GM21381 (cell line): ENCODE results near the gene CCNL1.

ENCODE experiments used
- ATAC-seq: cut with Tn5 transposase; IDR thresholded peaks from one replicate; pipeline ENCODE4 v1.9.1; 2021; ENCODE audit warnings: mild to moderate bottlenecking, moderate library complexity; ENCODE audit not compliant: unreplicated experiment

CCNL1 gene

DNA sequence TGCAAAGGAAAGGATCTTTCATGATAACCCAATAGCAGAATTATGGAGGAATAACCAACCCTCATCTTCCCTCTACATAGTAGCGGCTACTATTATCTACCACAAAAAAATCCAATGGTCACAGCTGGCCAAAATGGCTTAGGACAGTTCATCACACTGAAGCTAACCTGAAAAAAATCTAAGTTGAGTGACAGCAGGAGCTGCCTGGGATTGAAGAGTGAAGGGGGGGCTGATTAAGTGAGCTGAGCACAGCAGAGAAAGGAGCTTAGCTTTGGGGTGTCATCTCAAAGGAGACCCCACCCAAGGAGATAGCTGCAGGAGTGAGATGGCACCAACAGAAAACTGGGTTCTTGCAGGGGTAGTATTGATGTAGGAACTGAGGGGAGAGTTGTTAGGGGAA, 33.6 kb downstream of the CCNL1 start:
- ATAC-seq, result no peak

DNA sequence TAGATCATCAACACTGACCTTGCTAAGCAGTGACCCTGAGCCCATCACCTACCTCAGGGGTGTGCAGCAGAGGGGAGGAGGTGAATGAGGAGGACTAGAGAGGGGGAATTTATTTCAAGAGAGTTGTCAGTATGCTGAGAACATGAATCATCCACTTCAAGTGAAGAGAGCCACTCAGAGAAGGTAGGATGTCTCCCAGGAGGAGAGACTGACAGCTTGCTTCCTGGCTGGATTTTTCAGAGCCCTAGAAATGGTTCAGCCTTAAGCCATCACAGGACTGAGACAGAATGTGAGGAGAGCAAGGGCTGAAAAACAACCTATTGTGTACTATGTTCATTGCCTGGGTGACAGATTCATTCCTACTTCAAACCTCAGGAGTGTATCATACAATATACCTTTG, 34.8 kb downstream of the CCNL1 start:
- no peak for ATAC-seq

- ATAC-seq, result no peak
Measured at GRCh38 chr3:157123621-157124020, 36.3 kb downstream of the CCNL1 start.

DNA sequence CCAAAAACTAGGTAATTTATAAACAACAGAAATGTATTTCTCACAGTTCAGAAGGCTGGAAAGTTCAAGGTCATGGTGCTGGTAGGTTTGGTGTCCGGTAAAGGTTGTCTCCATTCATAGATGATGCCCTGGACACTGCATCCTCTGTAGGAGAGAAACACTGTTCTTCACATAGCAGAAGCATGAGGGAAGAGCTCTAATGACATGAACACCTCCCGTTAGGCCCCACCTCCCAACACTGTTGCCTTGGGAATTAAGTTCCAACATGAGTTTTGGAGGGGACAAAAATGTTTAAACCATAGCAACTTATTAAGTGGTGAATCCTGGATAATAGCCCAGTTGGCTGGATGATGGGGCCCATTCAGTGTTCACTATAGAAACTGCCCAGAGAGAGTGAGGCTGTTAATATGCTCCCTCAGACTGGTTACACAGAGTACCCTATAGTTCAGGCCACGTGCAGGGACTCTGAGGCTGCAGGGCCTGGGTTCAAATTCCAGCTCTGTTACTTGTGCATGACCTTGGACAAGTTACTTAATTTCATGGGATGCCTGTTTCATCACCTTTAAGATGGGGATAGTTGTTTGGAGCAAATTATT, 37.0 kb downstream of the CCNL1 start:
- ATAC-seq, result no peak

- no peak for ATAC-seq
Measured at GRCh38 chr3:157122116-157122515, 37.8 kb downstream of the CCNL1 start.

GRCh38 chr3:157121522-157121921, 38.4 kb downstream of the CCNL1 start:
- ATAC-seq, result no peak

DNA sequence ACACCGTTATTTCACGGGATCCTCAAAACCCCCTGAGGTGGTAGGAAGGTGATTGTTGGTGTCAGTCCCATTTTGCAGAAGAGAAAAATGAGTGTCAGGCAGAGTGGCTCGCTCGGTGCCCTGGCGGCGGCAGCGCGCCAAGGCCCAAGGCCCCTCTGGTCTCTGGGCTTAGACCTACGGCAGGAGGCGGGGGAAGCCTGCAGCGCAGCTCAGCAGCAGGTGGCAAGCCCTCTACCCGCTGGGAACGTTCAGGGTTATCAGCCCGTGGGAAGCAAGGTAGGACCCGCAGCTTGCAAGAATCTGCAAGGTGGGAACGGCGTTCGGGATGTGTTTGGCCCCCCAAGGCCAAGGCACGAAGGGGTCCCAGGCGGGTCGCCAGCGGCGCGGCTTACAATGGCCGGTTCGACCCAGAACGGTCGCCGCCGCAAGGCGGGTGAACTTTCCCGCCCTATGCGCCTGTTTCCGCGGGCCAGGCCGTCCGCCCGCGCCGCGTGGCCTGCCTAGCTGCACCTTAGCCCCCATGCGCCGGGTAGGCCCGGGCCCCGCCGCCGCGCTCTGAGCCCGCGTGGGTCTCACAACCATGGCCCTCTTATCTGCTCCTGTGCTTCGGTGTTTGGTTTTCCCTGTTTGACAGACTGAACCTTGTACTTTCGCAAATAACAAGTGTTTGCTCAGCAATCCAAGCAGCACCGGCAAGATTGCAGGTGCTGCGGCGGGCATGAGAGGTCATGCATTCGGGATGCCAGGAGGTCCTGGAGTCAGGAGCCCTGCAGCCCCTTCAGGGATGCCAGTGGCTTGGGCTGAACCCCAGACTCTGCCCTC, 39.7 kb downstream of the CCNL1 start:
- no peak for ATAC-seq

- ATAC-seq, result no peak
Measured at GRCh38 chr3:157119369-157119951, 40.5 kb downstream of the CCNL1 start.

DNA sequence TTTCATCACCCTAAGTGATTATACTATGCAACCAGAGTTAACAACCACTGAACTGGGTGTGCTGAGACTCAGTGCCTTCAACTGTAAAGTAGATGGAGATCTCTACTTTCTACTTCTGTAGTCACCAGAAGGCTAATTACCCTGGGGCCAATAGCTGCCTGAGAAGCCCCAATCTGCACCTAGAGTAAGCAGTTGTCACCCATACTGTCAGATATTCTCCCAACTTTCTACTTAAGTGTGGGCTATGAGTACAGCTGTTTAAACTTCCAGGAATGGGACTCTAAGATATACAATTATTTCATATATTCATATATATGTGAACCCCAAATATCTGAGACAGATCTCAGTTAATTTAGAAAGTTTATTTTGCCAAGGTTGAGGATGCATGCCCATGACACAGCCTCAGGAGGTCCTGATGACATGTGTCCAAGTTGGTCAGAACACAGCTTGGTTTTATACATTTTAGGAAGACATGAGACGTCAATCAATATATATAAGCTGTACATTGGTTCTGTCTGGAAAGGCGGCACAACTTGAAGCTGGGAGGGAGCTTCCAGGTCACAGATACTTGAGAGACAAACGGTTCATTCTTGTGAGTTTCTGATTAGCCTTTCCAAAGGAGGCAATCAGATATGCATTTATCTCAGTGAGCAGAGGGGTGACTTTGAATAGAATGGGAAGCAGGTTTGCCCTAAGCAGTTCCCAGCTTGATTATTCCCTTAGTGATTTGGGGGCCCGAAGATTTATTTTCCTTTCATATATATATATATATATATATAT, 41.9 kb downstream of the CCNL1 start:
- no peak for ATAC-seq

- no peak for ATAC-seq
Measured at GRCh38 chr3:157117206-157117605, 42.7 kb downstream of the CCNL1 start.

DNA sequence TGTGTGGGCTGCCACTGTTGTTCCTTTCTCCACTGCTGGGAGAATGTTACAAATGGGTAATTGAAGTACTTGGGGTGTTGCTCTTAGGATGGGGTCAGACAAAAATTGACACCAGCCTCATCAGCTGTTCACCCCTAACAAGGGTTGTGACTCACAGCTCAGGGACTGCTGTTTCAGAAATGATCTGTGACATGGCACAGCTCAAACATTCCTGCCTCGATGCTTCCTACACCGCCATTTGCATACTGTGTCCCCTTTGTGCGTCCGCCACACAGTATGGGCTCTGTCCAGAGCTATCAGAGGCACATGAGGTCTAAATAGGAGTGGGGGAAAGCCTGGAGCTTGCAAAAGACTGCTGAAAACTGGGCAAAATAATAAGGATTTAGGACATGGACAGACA, 43.9 kb downstream of the CCNL1 start:
- ATAC-seq, result no peak

GRCh38 chr3:157115069-157116006, 44.6 kb downstream of the CCNL1 start:
- ATAC-seq, result no peak

DNA sequence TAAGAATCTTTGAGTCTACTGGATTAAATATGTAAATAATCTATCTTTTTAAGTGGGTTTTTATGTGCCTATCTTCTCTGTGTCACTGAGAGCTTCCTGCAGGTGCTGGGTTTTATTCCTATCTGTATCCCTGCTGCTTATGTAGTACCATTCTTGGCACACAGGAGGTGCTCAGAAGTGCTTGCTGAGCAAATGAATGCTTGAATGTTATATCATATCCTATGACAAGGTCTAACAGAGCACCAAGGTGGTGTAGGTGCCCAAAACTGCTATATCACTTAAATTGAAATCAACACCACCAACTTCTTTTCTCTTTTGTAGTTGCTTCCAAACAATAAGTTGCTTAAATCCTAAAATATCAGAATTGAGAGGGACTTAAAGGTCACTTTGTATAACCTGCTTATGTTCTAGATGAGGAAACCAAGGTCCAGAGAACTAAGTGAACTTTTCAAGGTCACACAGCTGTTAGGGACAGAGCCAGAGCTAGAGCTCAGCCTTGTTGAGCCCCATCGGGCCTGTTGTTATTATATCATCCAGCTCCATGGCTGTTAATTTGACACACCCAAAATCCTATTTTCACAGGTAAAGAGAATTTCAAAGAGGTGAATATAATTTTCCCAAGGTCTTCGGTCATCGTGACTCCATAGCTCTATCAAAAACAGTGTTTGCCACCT, 46.0 kb downstream of the CCNL1 start:
- ATAC-seq, result no peak

- no peak for ATAC-seq
Measured at GRCh38 chr3:157112536-157112935, 47.4 kb downstream of the CCNL1 start.

DNA sequence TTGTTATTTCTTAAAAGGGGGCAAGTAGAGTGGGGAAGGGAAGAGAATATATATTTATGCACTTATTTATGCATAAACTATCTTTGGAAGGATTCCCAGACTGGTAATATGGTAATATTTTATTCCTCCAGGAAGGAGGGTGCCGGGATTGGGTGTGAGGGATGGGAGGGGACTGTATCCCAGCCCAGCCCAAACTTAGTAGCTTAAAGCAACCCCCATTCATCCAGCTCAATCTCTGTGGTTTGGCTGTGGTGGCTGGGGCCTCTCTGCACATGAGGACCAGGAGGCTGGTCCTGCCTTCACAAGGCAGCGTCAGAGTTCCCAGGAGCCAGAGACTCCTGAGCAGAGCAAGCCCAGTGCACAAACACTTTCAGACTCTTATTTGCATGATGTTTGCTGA, 48.4 kb downstream of the CCNL1 start:
- no peak for ATAC-seq

DNA sequence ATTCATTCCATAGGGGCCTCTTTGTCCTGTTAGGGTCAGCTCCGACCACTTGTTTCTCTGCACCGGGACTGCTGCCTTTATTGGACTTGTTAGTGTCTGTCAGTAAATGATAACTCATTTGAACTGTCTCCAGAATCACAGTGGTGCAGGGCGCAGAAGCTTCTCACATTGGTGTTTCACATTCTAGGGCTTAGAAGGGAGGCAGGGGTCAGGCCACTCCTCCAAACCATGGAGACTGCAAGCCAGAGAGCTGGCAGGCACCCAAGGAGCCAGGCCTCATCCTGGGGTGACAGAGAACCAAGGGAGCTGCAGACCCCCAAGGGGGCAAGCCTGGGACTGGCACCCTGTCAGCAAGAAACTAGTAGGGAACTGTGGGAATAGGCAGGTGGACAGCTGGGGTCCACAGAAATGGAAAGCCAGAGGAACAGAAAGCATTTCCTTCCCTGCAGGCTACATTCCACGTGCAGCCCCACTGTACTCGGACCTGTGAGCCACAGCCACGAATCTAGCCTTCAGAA, 49.1 kb downstream of the CCNL1 start:
- no peak for ATAC-seq

DNA sequence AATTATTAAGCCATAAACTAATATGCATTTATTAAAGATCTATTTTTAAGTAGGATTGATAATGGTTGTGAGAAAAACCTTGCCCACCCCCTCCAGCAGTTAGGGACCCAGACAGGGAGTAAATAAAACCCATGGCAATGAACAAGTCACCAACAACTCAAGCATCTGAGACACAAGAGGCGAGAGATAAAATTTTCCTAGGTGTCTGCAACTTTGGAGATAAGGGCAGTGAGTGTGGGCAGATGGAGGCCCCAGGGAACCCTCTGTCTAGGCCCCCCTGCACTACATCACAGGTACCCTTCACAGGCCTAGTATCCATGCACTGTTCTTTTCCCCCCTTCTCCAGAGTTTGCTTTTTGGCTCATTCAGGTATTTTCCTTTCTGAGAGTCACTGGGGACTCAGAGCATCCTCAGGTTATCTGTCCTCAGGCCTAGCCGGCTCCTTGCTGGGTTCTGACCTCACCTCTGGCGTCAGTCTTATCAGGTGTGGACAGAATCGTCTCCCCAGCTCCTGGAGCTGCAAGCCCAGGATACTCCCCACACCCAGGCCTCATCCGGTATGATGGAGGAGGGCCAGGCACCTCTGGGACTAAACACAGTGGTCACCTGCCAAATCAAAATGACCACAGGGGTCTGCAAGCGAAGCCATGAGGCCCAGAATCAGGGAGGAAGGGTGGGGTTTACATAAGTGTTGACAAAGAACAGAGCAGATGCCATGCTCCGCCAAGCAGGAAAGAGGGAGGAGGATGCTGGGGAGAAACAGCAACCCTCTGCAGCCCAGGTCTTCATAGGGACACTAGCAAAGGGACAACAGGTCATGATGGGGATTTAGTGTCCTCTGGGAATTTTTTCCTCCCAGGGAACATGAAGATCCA, 50.4 kb downstream of the CCNL1 start:
- ATAC-seq, result no peak

DNA sequence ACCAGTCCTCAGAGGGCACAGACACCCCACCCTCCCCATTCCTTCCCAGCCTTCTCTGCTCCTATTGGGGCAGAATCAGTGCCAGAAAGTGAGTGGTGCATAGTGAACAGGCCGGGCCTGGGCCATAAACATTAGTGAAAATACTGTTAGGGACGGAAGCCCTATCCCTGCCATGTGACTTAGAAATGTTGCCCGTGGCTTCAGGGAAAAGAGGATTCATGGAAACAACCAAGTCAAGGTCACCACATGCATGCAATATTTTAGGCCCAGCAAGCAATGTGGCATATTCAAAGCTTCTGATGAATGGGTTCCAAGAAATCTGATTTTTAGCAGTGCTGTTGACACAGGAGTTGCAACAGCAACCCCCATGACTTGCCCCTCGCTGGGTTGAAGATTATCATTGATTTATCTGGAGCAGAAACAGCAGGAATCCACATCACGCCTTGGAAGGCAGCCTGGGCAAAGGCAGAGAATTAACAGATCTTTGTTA, 52.3 kb downstream of the CCNL1 start:
- ATAC-seq, result no peak

DNA sequence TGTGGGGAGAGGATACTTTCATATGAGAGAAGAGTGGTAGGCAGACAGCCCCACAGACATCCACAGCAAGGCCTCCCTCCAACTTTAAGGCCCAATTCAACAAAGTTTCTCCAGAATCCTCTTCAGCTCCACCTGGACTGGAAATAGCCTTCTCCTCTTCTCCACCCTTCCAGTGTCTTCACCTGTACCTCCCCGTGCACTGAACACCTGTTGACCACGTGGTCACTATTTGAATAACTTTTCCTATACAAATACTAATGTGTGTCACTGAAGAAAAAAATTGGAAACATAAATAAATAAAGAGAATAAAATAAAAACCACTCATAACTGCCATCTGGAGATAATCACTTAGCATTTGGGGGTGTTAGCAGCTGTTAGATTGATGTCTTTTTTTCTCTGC, 52.9 kb downstream of the CCNL1 start:
- no peak for ATAC-seq
